ENCODE data around the gene GINM1. TPM values are rescaled to one million over a fixed set of nuclear protein-coding genes. Genes with fewer than 3 reads are reported as not detected.
A peak's percentile ranks its signal among the peaks of the same experiment; 100 is the strongest.

GINM1 gene
- total and polyA plus RNA-seq, 2 of the 4 experiments (the other 2 are of a cell fraction), result 23.6 to 24.9 TPM

DNA sequence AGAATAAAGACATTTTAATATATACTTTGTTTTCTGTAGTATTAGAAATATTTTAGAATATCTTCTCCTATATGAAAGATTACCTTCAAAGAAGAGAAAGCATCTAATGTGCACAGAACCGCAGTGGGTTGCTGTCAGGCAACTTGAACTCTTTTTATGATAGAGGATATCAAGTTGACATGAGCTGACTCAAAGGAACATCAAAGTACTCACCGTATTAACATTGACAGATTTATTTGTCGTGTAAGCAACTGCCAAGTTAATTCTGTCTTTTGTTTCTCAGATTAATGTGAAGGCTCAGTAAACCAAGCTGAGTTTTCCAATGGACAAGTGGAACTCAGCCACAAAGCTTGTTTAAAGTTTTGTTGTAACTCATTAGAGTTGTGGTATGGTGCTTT lies 2.2 kb upstream of the GINM1 start:
- Histone ChIP-seq H3K9me1 (ENCODE audit: insufficient read depth, low read length) (peaks cover 3% of the 10 kb centered on the region), H3K36me3 (ENCODE audit: control insufficient read depth, insufficient read depth, low read length) (no peaks in the 10 kb centered on the region), H3K23ac (ENCODE audit: low read depth, low read length) (no peak overlapping the region), H3K9ac (ENCODE audit: low read depth, low read length) (no peak overlapping the region), H2BK20ac (ENCODE audit: low read depth, low read length) (peak overlapping the region; percentile 32; the same call in 1 of the 2 replicates), H2AFZ (replicated peaks; ENCODE audit: low read length, poor library complexity) (no peak overlapping the region), H3K4me2 (ENCODE audit: low read depth, low read length) (no peak overlapping the region), H4K5ac (ENCODE audit: low read depth, low read length) (peak overlapping the region; percentile 28; the same call in 1 of the 2 replicates), H3K4me3 (ENCODE audit: insufficient read depth, low read depth, low read length) (no peak overlapping the region), H4K8ac (ENCODE audit: low read depth in 2 of 2, low read length in 2 of 2) (no peak overlapping the region), H3K27me3 (ENCODE audit: control insufficient read depth, insufficient read depth, low read length) (peaks cover 2% of the 10 kb centered on the region), H3K79me1 (ENCODE audit: low read depth in 1 of 2, low read length in 2 of 2) (peaks cover 14 to 26% of the 10 kb centered on the region in 2 experiments), H2BK120ac (ENCODE audit: low read depth, low read length) (peak overlapping the region; percentile 20; the same call in 1 of the 2 replicates), H3K14ac (replicated peaks; ENCODE audit: low read depth, low read length) (0 out of 2 replicates have a peak overlapping the region, but pooled peaks have one; percentile 13), H2BK5ac (ENCODE audit: low read depth, low read length, poor library complexity, severe bottlenecking) (no peak overlapping the region), H2AK5ac (ENCODE audit: low read depth, low read length) (no peak overlapping the region), H3K18ac (ENCODE audit: low read depth, low read length) (no peak overlapping the region), H4K91ac (ENCODE audit: insufficient read depth, low read depth, low read length) (no peak overlapping the region), H4K20me1 (ENCODE audit: insufficient read depth, low read length) (peaks cover 9% of the 10 kb centered on the region; the same call in 1 of the 2 replicates), H3K56ac (ENCODE audit: extremely low read depth, insufficient read depth, low read length) (no peak overlapping the region), H3K27ac (ENCODE audit: insufficient read depth, low read length) (no peak overlapping the region), H3K4ac (ENCODE audit: low read depth, low read length) (no peak overlapping the region; the same call in 1 of the 2 replicates), H3K9me3 (ENCODE audit: control insufficient read depth, insufficient read depth, low read length) (no peaks in the 10 kb centered on the region), H2BK15ac (ENCODE audit: low read depth, low read length) (0 out of 3 replicates have a peak overlapping the region, but pooled peaks have one; percentile 1), H3K4me1 (ENCODE audit: control insufficient read depth, insufficient read depth, low read length) (peaks cover 3% of the 10 kb centered on the region), H2AK9ac (replicated peaks; ENCODE audit: low read depth, low read length, poor library complexity) (no peak overlapping the region)
- ATAC-seq (ENCODE audit: low read depth), result no peak
- WGBS, 2 experiments (ENCODE audit: extremely low coverage in 2 of 2, insufficient read length in 1 of 2), result no CpG with 5 or more reads among the region's 3 CpGs
- in situ Hi-C loops (cut with MboI; ENCODE audit: low sequenced_read_pairs) (no loop called here), dilution Hi-C loops (cut with HindIII; ENCODE audit: low sequenced_read_pairs, unreplicated experiment) (no loop called here), intact Hi-C loops (cut with micrococcal nuclease) (loop anchor here (2.0 kb wide), 1 partner anchor 17 kb away; the partner anchor contains the start of gene PPIL4)
- DNase-seq, result no peak
- CTCF ChIA-PET, result interaction anchor here (0.6 kb wide), 2 partner anchors 352 to 1106 kb away, joined by 4 to 6 read pairs; no protein-coding TSS in a partner anchor
- TF ChIP-seq, protein P1, sequence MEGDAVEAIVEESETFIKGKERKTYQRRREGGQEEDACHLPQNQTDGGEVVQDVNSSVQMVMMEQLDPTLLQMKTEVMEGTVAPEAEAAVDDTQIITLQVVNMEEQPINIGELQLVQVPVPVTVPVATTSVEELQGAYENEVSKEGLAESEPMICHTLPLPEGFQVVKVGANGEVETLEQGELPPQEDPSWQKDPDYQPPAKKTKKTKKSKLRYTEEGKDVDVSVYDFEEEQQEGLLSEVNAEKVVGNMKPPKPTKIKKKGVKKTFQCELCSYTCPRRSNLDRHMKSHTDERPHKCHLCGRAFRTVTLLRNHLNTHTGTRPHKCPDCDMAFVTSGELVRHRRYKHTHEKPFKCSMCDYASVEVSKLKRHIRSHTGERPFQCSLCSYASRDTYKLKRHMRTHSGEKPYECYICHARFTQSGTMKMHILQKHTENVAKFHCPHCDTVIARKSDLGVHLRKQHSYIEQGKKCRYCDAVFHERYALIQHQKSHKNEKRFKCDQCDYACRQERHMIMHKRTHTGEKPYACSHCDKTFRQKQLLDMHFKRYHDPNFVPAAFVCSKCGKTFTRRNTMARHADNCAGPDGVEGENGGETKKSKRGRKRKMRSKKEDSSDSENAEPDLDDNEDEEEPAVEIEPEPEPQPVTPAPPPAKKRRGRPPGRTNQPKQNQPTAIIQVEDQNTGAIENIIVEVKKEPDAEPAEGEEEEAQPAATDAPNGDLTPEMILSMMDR (conservative IDR thresholded peaks at IDR 0.05; ENCODE audit: low read depth, low read length), result no peak
- TF ChIP-seq RAD21 (IDR thresholded peaks at IDR 0.05; ENCODE audit: low read length) (no peak), FOS (IDR thresholded peaks at IDR 0.05; ENCODE audit: low read depth, low read length) (no peak), RCOR1 (IDR thresholded peaks at IDR 0.05; ENCODE audit: insufficient replicate concordance, low read length) (no peak), MAFK (IDR thresholded peaks at IDR 0.05; ENCODE audit: low read depth, low read length) (no peak), BHLHE40 (IDR thresholded peaks at IDR 0.05; ENCODE audit: low read depth, low read length) (no peak), CEBPB (IDR thresholded peaks at IDR 0.05; ENCODE audit: low read depth, low read length) (no peak), RFX5 (IDR thresholded peaks at IDR 0.05; ENCODE audit: low read depth, low read length) (no peak), POLR2A (IDR thresholded peaks at IDR 0.05; ENCODE audit: low read depth, low read length) (no peak), NFE2L2 (IDR thresholded peaks at IDR 0.05; ENCODE audit: low read depth, low read length) (no peak)
- TF ChIP-seq, protein P2, sequence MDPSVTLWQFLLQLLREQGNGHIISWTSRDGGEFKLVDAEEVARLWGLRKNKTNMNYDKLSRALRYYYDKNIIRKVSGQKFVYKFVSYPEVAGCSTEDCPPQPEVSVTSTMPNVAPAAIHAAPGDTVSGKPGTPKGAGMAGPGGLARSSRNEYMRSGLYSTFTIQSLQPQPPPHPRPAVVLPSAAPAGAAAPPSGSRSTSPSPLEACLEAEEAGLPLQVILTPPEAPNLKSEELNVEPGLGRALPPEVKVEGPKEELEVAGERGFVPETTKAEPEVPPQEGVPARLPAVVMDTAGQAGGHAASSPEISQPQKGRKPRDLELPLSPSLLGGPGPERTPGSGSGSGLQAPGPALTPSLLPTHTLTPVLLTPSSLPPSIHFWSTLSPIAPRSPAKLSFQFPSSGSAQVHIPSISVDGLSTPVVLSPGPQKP (IDR thresholded peaks at IDR 0.05; ENCODE audit: borderline replicate concordance, low read depth, low read length), result no peak
- TF ChIP-seq, protein P3, sequence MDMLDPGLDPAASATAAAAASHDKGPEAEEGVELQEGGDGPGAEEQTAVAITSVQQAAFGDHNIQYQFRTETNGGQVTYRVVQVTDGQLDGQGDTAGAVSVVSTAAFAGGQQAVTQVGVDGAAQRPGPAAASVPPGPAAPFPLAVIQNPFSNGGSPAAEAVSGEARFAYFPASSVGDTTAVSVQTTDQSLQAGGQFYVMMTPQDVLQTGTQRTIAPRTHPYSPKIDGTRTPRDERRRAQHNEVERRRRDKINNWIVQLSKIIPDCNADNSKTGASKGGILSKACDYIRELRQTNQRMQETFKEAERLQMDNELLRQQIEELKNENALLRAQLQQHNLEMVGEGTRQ (IDR thresholded peaks at IDR 0.05; ENCODE audit: low read depth, low read length), result no peak
- POLR2A ChIA-PET (ENCODE audit: unreplicated experiment), result no interaction called here
- no TSS peak for BruUV-seq (replicated peaks)
